Transverse colon (tissue), 4 donors: Measurements from ENCODE around the gene FAM216B. TPM values are rescaled to one million over a fixed set of nuclear protein-coding genes. Genes with fewer than 3 reads are reported as not detected.

Experiments
- DNase-seq: peaks from one replicate; pipeline ENCODE4 v3.0.0-alpha.2; 2019
- H3K27ac ChIP-seq, 4 donors: fragments of 200-600 bp; sonication (generic); 2 replicates each; pipeline ENCODE4 v1.5.1; 2016 to 2018; ENCODE audit warnings: inconsistent platforms in 4 of 4
- H3K27me3 ChIP-seq: fragments of 200-600 bp; sonication (generic); 2 replicates; pipeline ENCODE4 v1.5.1; 2017; ENCODE audit warnings: inconsistent platforms
- H3K36me3 ChIP-seq, 4 donors: fragments of 200-600 bp; sonication (generic); 2 replicates each; pipeline ENCODE4 v1.5.1; 2017 to 2019; ENCODE audit warnings: inconsistent platforms in 4 of 4
- H3K4me1 ChIP-seq, 4 donors: fragments of 200-600 bp; sonication (generic); 2 replicates each; pipeline ENCODE4 v1.5.1; 2017 to 2020; ENCODE audit warnings: inconsistent platforms in 4 of 4
- H3K4me3 ChIP-seq, 4 donors: fragments of 200-600 bp; sonication (generic); 1 replicate in 1 of 4; 2 replicates in 3 of 4; pipeline versions ENCODE4 v1.5.1 to v1.6.1; 2017 to 2019; ENCODE audit warnings: inconsistent platforms in 4 of 4
- H3K9me3 ChIP-seq, 2 donors: fragments of 200-600 bp; sonication (generic); 2 replicates each; pipeline ENCODE4 v1.5.1; 2017 to 2019; ENCODE audit warnings: inconsistent platforms in 2 of 2
- EP300 ChIP-seq: sonication (generic); formaldehyde crosslinking; IDR thresholded peaks from one replicate; pipeline ENCODE4 v1.6.1; 2017; ENCODE audit warnings: antibody characterized with exemption, low read depth
- POLR2A ChIP-seq: fragments of 450-650 bp; IDR thresholded peaks from one replicate; pipeline ENCODE4 v1.6.1; 2016; ENCODE audit warnings: antibody characterized with exemption, mild to moderate bottlenecking, moderate library complexity
- POLR2AphosphoS5 ChIP-seq, 3 donors: sonication (generic); formaldehyde crosslinking; IDR thresholded peaks; one replicate each; pipeline ENCODE4 v1.6.1; 2016; ENCODE audit warnings: antibody characterized with exemption in 3 of 3
- WGBS, 2 donors: methylation state at CpG; one replicate each; pipeline ENCODE4 v1.1.5; 2018; ENCODE audit warnings: low coverage in 1 of 2; 5-methylcytosine and 5-hydroxymethylcytosine counted together
- in situ Hi-C, 4 donors: fragments of 200-750 bp; cut with MboI; loops; one replicate each; pipeline versions ENCODE4 v1.15.0 to v1.15.1; 2017; ENCODE audit warnings: low sequenced_read_pairs in 3 of 4, low pct_ligation_motif_present in 1 of 4, low pct_unique_long_range_greater_than_20kb in 1 of 4
- intact Hi-C: fragments of 100-400 bp; cut with DNase I; formaldehyde crosslinking; loops from one replicate; pipeline ENCODE4 v1.15.1; 2023; ENCODE audit warnings: low total_unique reads
- total RNA-seq, 4 donors: library from RNA; depleted of rRNA; stranded (reverse); fragments of >200 nt; gene quantifications; one replicate each; pipeline ENCODE4 v1.1.0, GENCODE V29; 2016
- TF ChIP-seq, protein P1 (sequence below), 5 experiments: fragments of 200-600 bp in 3 of 5; fragments of 450-650 bp in 2 of 5; sonication (generic) in 3 of 5; IDR thresholded peaks; 1 replicate in 2 of 5; 2 replicates in 3 of 5; pipeline ENCODE4 v1.5.1; 2016 to 2017; ENCODE audit warnings: antibody characterized with exemption in 5 of 5, inconsistent platforms in 3 of 5, mild to moderate bottlenecking in 2 of 5, moderate library complexity in 1 of 5

The FAM216B gene
- total RNA-seq, 4 donors from 2014 or later = not detected

- in situ Hi-C loops (no loop called here), intact Hi-C loops (no loop called here)
- no peak for TF ChIP-seq POLR2AphosphoS5 (IDR thresholded peaks at IDR 0.05)
- no peak for TF ChIP-seq EP300
- TF ChIP-seq, protein P1, sequence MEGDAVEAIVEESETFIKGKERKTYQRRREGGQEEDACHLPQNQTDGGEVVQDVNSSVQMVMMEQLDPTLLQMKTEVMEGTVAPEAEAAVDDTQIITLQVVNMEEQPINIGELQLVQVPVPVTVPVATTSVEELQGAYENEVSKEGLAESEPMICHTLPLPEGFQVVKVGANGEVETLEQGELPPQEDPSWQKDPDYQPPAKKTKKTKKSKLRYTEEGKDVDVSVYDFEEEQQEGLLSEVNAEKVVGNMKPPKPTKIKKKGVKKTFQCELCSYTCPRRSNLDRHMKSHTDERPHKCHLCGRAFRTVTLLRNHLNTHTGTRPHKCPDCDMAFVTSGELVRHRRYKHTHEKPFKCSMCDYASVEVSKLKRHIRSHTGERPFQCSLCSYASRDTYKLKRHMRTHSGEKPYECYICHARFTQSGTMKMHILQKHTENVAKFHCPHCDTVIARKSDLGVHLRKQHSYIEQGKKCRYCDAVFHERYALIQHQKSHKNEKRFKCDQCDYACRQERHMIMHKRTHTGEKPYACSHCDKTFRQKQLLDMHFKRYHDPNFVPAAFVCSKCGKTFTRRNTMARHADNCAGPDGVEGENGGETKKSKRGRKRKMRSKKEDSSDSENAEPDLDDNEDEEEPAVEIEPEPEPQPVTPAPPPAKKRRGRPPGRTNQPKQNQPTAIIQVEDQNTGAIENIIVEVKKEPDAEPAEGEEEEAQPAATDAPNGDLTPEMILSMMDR (IDR thresholded peaks at IDR 0.05) = no peak
- no peak for TF ChIP-seq POLR2A
- no peak for DNase-seq
- 100% methylated on average over 1 of the region's 1 CpG; no CpG with 5 or more reads in 1 of the 2 donors for WGBS, 2 donors
- no peaks in the 10 kb centered on the region for H3K9me3 ChIP-seq
- H3K4me3 ChIP-seq = no peak overlapping the region
- H3K4me1 ChIP-seq = no peaks in the 10 kb centered on the region
- no peaks in the 10 kb centered on the region for H3K36me3 ChIP-seq
- H3K27ac ChIP-seq = no peak overlapping the region
- H3K27me3 ChIP-seq = no peaks in the 10 kb centered on the region
These were observed 26.4 kb upstream of the FAM216B start for GRCh38 chr13:42754801-42755510.

DNA sequence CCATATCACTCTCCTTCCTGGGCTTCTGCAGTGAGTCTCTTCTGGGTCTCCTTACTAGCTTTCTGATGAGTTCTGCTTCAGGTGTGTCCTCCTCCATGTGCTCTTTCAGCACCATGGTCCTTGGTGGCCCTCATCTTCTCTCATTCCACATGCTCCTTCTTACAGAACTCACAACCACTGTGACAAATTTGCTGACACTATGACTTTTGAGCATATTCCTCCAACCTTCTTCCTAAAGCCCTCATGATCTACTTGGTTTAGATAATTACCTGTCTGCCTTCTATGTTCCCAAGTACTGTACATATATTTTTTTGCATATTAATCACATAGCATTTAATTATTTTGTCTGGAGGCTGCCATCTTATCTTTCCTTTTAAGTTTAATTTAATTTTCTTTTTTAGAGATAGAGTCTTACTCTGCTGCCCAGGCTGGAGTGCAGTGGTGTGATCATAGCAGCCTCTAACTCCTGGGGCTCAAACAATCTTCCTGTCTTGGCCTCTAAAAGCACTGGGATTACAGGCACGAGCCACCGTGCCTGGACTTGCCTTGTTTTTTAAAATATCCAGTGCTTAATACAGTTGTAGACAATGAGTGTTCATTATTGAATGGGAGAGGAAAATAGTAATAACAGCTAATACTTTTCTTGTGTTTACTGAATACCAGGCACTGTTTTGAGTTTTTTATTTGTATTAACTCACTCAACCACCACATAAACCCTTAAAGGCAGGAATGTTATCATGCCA, 23.5 kb upstream of the FAM216B start:
- no peaks in the 10 kb centered on the region for H3K27me3 ChIP-seq
- no peak for TF ChIP-seq POLR2AphosphoS5 (IDR thresholded peaks at IDR 0.05)
- TF ChIP-seq, protein P1 (IDR thresholded peaks at IDR 0.05) = no peak
- TF ChIP-seq POLR2A = no peak
- TF ChIP-seq EP300 = no peak
- no peak for DNase-seq
- H3K4me3 ChIP-seq = no peak overlapping the region
- H3K27ac ChIP-seq = no peak overlapping the region
- no peaks in the 10 kb centered on the region for H3K4me1 ChIP-seq
- no peaks in the 10 kb centered on the region for H3K9me3 ChIP-seq
- 91% methylated on average over 2 of the region's 2 CpGs; no CpG with 5 or more reads in 1 of the 2 donors for WGBS, 2 donors
- H3K36me3 ChIP-seq = no peaks in the 10 kb centered on the region
- in situ Hi-C loops (no loop called here), intact Hi-C loops (no loop called here)

DNA sequence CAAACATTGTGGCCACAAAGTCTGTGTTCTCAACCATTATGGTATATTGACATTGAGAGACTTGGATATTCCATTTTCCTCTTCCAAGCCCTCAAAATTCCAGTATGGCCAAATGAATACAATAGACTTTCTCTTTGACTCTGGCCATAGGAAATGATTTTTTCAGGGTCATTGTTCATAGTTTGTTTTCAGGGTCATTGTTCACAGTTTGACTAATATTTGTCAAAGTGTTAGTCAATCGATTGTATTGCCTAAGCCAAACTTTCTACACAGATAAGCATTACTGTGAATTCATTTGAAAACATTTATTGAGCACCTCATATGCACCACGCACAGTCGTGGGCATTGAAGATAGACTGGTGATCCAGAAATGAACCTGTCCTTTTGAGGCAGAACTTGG, 22.9 kb upstream of the FAM216B start:
- Histone ChIP-seq H3K27me3 (no peaks in the 10 kb centered on the region), H3K36me3 (no peaks in the 10 kb centered on the region), H3K9me3 (no peaks in the 10 kb centered on the region), H3K4me1 (no peaks in the 10 kb centered on the region), H3K4me3 (no peak overlapping the region), H3K27ac (no peak overlapping the region)
- WGBS, 2 donors = 85 to 87% methylated on average over 3 of the region's 3 CpGs
- intact Hi-C loops (no loop called here), in situ Hi-C loops (no loop called here)
- no peak for DNase-seq
- TF ChIP-seq POLR2A = no peak
- no peak for TF ChIP-seq EP300
- TF ChIP-seq, protein P1 (IDR thresholded peaks at IDR 0.05) = no peak
- no peak for TF ChIP-seq POLR2AphosphoS5 (IDR thresholded peaks at IDR 0.05)

- intact Hi-C loops (no loop called here), in situ Hi-C loops (no loop called here)
- no peaks in the 10 kb centered on the region for H3K9me3 ChIP-seq
- H3K36me3 ChIP-seq = no peaks in the 10 kb centered on the region
- WGBS, 2 donors = 64 to 73% methylated on average over 2 to 5 of the region's 5 CpGs
- TF ChIP-seq, protein P1 (IDR thresholded peaks at IDR 0.05) = no peak
- TF ChIP-seq POLR2AphosphoS5 (IDR thresholded peaks at IDR 0.05) (no peak), POLR2A (no peak), EP300 (no peak)
- no peak for DNase-seq
- no peaks in the 10 kb centered on the region for H3K27me3 ChIP-seq
- H3K4me1 ChIP-seq = no peaks in the 10 kb centered on the region
- H3K27ac ChIP-seq = peak overlapping the region in 1 of 4 donors; percentile 11
- H3K4me3 ChIP-seq = no peak overlapping the region
These were observed 20.4 kb upstream of the FAM216B start for GRCh38 chr13:42760951-42761350.
